ENCODE data around the gene SCGB3A1. TPM values are rescaled to one million over a fixed set of nuclear protein-coding genes. Genes with fewer than 3 reads are reported as not detected.
A peak's percentile ranks its signal among the peaks of the same experiment; 100 is the strongest.

The SCGB3A1 gene
- total RNA-seq, 1 experiment from 2014 or later, result not detected

DNA sequence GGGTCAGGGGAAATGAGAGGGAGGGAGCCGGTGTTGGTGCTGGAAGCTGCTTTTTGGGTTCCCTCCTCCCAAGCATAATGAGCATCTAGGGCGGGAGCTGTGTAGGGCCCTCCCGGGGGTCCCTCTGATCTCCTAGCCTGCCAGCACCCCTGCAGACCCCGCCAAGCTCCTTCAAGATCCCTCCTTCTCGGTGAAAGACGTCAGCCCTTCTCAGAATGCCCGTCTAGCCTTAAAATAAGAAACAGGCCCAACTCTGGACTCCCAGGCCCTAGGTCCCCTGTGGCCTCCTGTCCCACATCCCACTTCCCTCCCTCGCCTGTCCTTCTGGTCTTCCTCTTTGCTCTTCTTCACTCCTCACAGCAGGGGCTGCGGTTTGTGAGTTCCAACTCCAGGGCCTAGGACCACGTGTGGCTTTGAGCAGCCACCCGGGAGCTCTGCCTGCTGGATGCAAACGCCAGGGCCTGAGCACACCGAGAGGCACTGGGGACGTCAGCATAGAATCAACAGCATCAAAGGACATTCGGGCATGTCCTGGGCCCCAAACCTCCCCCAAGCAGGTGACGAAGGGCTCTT, 8.8 kb upstream of the SCGB3A1 start:
- H3K14ac ChIP-seq (ENCODE audit: insufficient read depth, low read length), result no peak overlapping the region
- no peaks in the 10 kb centered on the region for H3K27me3 ChIP-seq (ENCODE audit: insufficient read depth, low read length)
- H3K79me1 ChIP-seq (ENCODE audit: insufficient read depth, low read depth, low read length, poor library complexity, severe bottlenecking), result no peaks in the 10 kb centered on the region
- H4K8ac ChIP-seq (replicated peaks; ENCODE audit: insufficient read length, low read depth, low read length), result no peak overlapping the region
- no peak overlapping the region for H2BK12ac ChIP-seq (ENCODE audit: insufficient read length, low read depth, low read length)
- Mint-ChIP-seq H3K4me3 (no peak overlapping the region), H3K27me3 (ENCODE audit: low read depth) (peaks cover 9% of the 10 kb centered on the region; the same call in 1 of the 2 replicates), H3K36me3 (ENCODE audit: insufficient read depth in 1 of 3, low read depth in 3 of 3) (no peaks in the 10 kb centered on the region), H3K27ac (no peak overlapping the region; a peak in 1 of 7 replicates), H3K9me3 (no peaks in the 10 kb centered on the region), H3K4me1 (peaks cover 0 to 6% of the 10 kb centered on the region in 2 experiments; a peak in 2 of 4 replicates)
- no peak overlapping the region for H2BK15ac ChIP-seq (ENCODE audit: low read depth, low read length)
- H3K4me1 ChIP-seq (ENCODE audit: insufficient read depth, low read length), result no peaks in the 10 kb centered on the region
- peak; percentile 25 for DNase-seq
- no peak overlapping the region for H2BK120ac ChIP-seq (ENCODE audit: low read depth, low read length, poor library complexity, severe bottlenecking)
- no peak overlapping the region for H2AFZ ChIP-seq (ENCODE audit: low read length)
- no peak overlapping the region for H3K9ac ChIP-seq (ENCODE audit: extremely low read depth, insufficient read length, low read length)
- no peak overlapping the region for H3K27ac ChIP-seq (ENCODE audit: insufficient read length, low read depth, low read length)
- H2BK5ac ChIP-seq (ENCODE audit: insufficient read length, low read length), result no peak overlapping the region
- no CpG with 5 or more reads among the region's 16 CpGs for WGBS (ENCODE audit: extremely low coverage, insufficient read length, low lambda C conversion rate)
- no peak for TF ChIP-seq CTCF (conservative IDR thresholded peaks at IDR 0.05)
- H3K18ac ChIP-seq (ENCODE audit: insufficient read length, low read depth, low read length), result no peak overlapping the region
- no peaks in the 10 kb centered on the region for H3K79me2 ChIP-seq (ENCODE audit: insufficient read depth, low read length)
- no peak overlapping the region for H3K56ac ChIP-seq (ENCODE audit: insufficient read length, low read depth, low read length)
- no peak overlapping the region for H3K4me2 ChIP-seq (ENCODE audit: insufficient read depth, insufficient read length, low read length)
- no peak overlapping the region for H3K4ac ChIP-seq (ENCODE audit: low read depth, low read length)
- no peaks in the 10 kb centered on the region for H4K20me1 ChIP-seq (ENCODE audit: control insufficient read depth, insufficient read depth, insufficient read length)
- no peak overlapping the region for H2BK20ac ChIP-seq (ENCODE audit: low read depth, low read length, poor library complexity, severe bottlenecking)
- H3K9me3 ChIP-seq (ENCODE audit: control insufficient read depth, low read depth, low read length), result no peaks in the 10 kb centered on the region
- H3K23me2 ChIP-seq (ENCODE audit: insufficient read length, low read depth, low read length, poor library complexity, severe bottlenecking), result no peaks in the 10 kb centered on the region
- H4K5ac ChIP-seq (ENCODE audit: insufficient read length, low read depth, low read length), result no peak overlapping the region
- no peak overlapping the region for H2AK5ac ChIP-seq (ENCODE audit: insufficient read length, low read length)
- H4K91ac ChIP-seq (ENCODE audit: insufficient read length, low read depth, low read length), result no peak overlapping the region
- H3T11ph ChIP-seq (ENCODE audit: low read length), result no peak overlapping the region
- no peak overlapping the region for H3K23ac ChIP-seq (ENCODE audit: insufficient read length, low read depth, low read length)
